ENCODE data around the gene ZCCHC8. TPM values are rescaled to one million over a fixed set of nuclear protein-coding genes. Genes with fewer than 3 reads are reported as not detected.

The ZCCHC8 gene
- total RNA-seq, 3 donors from 2014 or later, result 16.8 to 42.0 (median 30.8) TPM

DNA sequence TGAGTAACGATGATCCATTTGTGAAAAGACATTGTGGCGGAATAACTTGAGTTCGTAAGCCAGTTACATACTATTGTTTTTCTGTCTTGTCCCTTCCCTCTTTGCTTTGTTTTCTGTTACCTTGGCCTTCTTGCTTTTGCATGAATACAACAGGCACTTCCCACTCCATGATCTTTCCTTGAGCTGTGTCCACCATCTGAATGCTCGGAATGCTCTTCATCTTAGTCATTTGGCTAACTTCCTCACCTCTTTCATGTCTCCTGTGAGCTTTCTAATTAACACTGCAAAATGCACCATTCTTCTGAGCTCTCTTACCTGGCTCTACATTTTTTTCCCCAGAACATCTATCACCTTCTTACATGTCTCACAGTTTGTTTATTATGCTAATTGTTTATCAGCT, 36.3 kb upstream of the ZCCHC8 start:
- H3K36me3 ChIP-seq, result no peaks in the 10 kb centered on the region
- intact Hi-C loops (cut with DNase I; ENCODE audit: low total_unique reads), result no loop called here

GRCh38 chr12:122533856-122534255, 33.1 kb upstream of the ZCCHC8 start:
- no peaks in the 10 kb centered on the region for H3K9me3 ChIP-seq
- H3K27me3 ChIP-seq, result no peaks in the 10 kb centered on the region
- DNase-seq (ENCODE audit: low spot score in 2 of 2), result no peak
- intact Hi-C loops (cut with DNase I; ENCODE audit: low total_unique reads), result no loop called here
- no peak overlapping the region for H3K27ac ChIP-seq
- no peaks in the 10 kb centered on the region for H3K36me3 ChIP-seq
- H3K4me1 ChIP-seq, result no peaks in the 10 kb centered on the region
- TF ChIP-seq, protein P1, sequence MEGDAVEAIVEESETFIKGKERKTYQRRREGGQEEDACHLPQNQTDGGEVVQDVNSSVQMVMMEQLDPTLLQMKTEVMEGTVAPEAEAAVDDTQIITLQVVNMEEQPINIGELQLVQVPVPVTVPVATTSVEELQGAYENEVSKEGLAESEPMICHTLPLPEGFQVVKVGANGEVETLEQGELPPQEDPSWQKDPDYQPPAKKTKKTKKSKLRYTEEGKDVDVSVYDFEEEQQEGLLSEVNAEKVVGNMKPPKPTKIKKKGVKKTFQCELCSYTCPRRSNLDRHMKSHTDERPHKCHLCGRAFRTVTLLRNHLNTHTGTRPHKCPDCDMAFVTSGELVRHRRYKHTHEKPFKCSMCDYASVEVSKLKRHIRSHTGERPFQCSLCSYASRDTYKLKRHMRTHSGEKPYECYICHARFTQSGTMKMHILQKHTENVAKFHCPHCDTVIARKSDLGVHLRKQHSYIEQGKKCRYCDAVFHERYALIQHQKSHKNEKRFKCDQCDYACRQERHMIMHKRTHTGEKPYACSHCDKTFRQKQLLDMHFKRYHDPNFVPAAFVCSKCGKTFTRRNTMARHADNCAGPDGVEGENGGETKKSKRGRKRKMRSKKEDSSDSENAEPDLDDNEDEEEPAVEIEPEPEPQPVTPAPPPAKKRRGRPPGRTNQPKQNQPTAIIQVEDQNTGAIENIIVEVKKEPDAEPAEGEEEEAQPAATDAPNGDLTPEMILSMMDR (IDR thresholded peaks at IDR 0.05), result no peak
- TF ChIP-seq POLR2A (IDR thresholded peaks at IDR 0.05) (no peak), POLR2AphosphoS5 (IDR thresholded peaks at IDR 0.05) (no peak)
- no peak overlapping the region for H3K4me3 ChIP-seq

More for the DNA sequence above, 36.3 kb upstream of the ZCCHC8 start:
- Histone ChIP-seq H3K9me3 (no peaks in the 10 kb centered on the region), H3K4me1 (no peaks in the 10 kb centered on the region), H3K27ac (no peak overlapping the region), H3K27me3 (no peaks in the 10 kb centered on the region), H3K4me3 (no peak overlapping the region)
- DNase-seq (ENCODE audit: low spot score in 2 of 2), result no peak
- TF ChIP-seq POLR2AphosphoS5 (IDR thresholded peaks at IDR 0.05) (no peak), POLR2A (IDR thresholded peaks at IDR 0.05) (no peak)

DNA sequence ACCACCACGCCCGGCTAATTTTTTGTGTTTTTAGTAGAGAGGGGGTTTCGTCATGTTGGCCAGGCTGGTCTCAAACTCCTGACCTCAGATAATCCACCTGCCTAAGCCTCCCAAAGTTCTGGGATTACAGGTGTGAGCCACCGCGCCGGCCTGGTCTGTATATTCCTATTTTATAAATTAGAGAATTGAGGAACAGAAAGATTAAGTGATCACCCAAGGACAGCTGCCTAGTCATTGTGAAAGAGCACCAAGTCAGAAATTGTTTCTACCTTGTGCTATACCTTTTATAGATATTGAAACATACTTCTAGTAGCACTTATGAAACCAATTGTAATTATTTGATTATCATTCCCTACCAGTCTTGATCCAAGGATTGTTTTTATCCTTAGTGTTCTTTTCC, 28.3 kb upstream of the ZCCHC8 start:
- no peak for DNase-seq (ENCODE audit: low spot score in 2 of 2)
- Histone ChIP-seq H3K36me3 (no peaks in the 10 kb centered on the region), H3K4me1 (peaks cover 7 to 11% of the 10 kb centered on the region in 2 donors), H3K27me3 (no peaks in the 10 kb centered on the region), H3K9me3 (no peaks in the 10 kb centered on the region), H3K27ac (no peak overlapping the region), H3K4me3 (no peak overlapping the region)
- intact Hi-C loops (cut with DNase I; ENCODE audit: low total_unique reads), result no loop called here
- TF ChIP-seq, protein P1 (IDR thresholded peaks at IDR 0.05), result no peak
- no peak for TF ChIP-seq POLR2AphosphoS5 (IDR thresholded peaks at IDR 0.05)
- TF ChIP-seq POLR2A (IDR thresholded peaks at IDR 0.05), result no peak

DNA sequence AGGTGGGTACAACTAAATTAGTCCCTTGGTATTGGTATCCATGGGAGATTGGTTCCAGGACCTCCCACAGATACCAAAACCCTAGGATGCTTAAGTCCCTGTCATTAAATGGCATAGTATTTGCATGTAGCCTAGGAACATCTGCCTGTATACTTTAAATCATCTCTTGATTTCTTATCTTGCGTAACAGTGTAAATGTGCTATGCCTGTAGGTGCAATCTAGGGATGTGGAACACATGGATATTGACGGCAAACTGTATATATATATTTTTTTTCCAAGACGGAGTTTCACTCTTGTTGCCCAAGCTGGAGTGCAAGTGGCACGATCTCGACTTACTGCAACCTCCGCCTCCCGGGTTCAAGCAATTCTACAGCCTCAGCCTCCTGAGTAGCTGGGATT, 27.9 kb upstream of the ZCCHC8 start:
- TF ChIP-seq POLR2AphosphoS5 (IDR thresholded peaks at IDR 0.05), result no peak
- TF ChIP-seq, protein P1 (IDR thresholded peaks at IDR 0.05), result no peak
- TF ChIP-seq POLR2A (IDR thresholded peaks at IDR 0.05), result no peak
- intact Hi-C loops (cut with DNase I; ENCODE audit: low total_unique reads), result no loop called here

GRCh38 chr12:122527478-122527944, 26.8 kb upstream of the ZCCHC8 start:
- peak overlapping the region; percentile 60 to 87 (median 66) for H3K4me3 ChIP-seq
- intact Hi-C loops (cut with DNase I; ENCODE audit: low total_unique reads), result no loop called here
- TF ChIP-seq, protein P1 (IDR thresholded peaks at IDR 0.05), result no peak
- TF ChIP-seq POLR2A (IDR thresholded peaks at IDR 0.05), result no peak
- TF ChIP-seq POLR2AphosphoS5 (IDR thresholded peaks at IDR 0.05), result no peak
- no peaks in the 10 kb centered on the region for H3K27me3 ChIP-seq
- H3K9me3 ChIP-seq, result no peaks in the 10 kb centered on the region
- H3K36me3 ChIP-seq, result no peaks in the 10 kb centered on the region
- H3K27ac ChIP-seq, result peak overlapping the region; percentile 98 to 99
- no peak for DNase-seq (ENCODE audit: low spot score in 2 of 2)
- H3K4me1 ChIP-seq, result peaks cover 11 to 25% of the 10 kb centered on the region in 2 donors

More for the DNA sequence above, 27.9 kb upstream of the ZCCHC8 start:
- Histone ChIP-seq H3K4me1 (peaks cover 7 to 15% of the 10 kb centered on the region in 2 donors), H3K4me3 (no peak overlapping the region), H3K27me3 (no peaks in the 10 kb centered on the region), H3K27ac (no peak overlapping the region), H3K36me3 (no peaks in the 10 kb centered on the region), H3K9me3 (no peaks in the 10 kb centered on the region)
- no peak for DNase-seq (ENCODE audit: low spot score in 2 of 2)
